Measurements from ENCODE around the gene TIMP2.
A peak's percentile ranks its signal among the peaks of the same experiment; 100 is the strongest.
"Not testable (repeated sequence)": the region's sequence is repeated elsewhere in the genome, so short reads cannot be mapped to it uniquely, and the experiment has no call there.

TIMP2 gene

DNA sequence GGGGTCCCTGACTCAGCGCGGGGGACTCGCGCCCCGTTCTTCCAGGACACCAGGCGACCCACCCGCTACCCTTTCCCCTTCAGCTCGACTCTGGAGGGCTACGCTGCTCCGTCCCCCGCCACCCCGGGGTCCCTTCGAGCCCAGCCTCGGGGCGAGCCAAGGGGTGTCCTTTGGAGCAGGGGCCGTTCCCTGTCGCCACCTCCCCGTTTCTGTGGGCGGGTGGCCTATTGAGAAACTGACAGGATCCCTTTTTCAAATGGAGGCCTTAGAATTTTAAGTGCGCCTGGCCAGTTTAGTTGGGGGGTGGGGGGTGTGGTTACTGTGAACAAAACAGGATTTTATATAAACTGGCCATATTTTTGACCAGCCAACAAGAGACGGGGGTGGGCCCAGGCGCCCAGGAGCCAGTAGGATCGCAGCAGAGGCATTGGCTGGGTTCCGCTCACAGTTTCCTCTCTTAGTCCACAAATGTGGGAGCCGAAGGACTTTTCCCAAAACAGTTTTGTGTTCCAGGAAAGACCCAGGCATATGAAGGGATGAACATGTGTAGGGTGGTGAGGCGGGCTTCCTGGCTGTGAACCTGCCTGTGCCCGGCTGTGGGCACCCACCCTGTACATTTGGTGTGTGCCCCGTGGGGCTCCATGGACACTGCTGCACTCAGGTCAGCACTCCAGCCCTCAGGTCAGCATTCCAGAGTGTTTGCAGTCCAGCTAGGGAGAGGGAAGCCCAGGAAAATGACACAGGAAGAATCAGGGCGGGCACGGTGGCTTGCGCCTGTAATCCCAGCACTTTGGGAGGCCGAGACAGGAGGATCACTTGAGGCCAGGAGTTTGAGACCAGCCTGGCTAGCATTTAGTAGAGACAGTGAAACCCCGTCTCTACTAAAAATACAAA, 722 bp upstream of the TIMP2 start:
- Mint-ChIP-seq H3K27me3 (peaks cover 6% of the 10 kb centered on the region), H3K4me1 (ENCODE audit: low read depth) (peaks cover 12% of the 10 kb centered on the region), H3K36me3 (no peaks in the 10 kb centered on the region), H3K4me3 (no peak overlapping the region), H3K9me3 (ENCODE audit: low read depth) (no peaks in the 10 kb centered on the region), H3K27ac (no peak overlapping the region)

DNA sequence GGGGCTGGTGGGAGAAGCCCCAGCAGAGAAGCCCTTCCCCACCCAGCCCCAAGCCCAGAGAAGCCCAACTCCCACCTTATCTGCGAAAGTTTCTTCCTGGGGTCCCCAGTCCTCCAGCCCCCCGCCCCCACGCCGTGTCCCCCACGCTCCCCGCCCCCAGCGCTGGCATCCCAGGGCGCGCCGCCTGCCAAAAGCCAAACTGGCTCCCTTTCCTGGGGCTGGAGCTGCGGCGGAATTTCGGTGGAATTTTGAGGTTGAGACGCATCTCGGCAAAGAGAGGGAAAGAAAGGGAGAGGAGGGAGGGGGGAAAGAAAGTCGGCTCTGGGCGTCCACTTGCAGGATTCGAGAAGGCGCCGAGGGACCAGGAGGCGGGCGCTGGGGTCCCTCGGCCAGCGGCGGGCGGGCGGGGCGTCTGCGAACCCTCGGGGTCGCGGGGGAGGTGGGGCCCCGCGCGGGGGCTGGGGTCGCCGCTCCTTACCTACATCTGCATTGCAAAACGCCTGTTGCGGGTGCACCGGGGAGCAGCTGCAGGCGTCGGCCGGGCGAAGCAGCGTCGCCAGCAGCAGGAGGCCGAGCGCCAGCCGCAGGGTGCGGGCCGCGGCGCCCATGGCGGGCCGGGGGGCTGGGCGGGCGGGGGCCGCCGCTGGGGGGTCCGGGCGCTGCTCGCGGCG, 571 bp downstream of the TIMP2 start:
- peak overlapping the region; percentile 75 for H3K4me3 Mint-ChIP-seq
- no peaks in the 10 kb centered on the region for H3K9me3 Mint-ChIP-seq (ENCODE audit: low read depth)
- peaks cover 6% of the 10 kb centered on the region for H3K27me3 Mint-ChIP-seq
- peaks cover 12% of the 10 kb centered on the region for H3K4me1 Mint-ChIP-seq (ENCODE audit: low read depth)
- no peaks in the 10 kb centered on the region for H3K36me3 Mint-ChIP-seq
- H3K27ac Mint-ChIP-seq: no peak overlapping the region

DNA sequence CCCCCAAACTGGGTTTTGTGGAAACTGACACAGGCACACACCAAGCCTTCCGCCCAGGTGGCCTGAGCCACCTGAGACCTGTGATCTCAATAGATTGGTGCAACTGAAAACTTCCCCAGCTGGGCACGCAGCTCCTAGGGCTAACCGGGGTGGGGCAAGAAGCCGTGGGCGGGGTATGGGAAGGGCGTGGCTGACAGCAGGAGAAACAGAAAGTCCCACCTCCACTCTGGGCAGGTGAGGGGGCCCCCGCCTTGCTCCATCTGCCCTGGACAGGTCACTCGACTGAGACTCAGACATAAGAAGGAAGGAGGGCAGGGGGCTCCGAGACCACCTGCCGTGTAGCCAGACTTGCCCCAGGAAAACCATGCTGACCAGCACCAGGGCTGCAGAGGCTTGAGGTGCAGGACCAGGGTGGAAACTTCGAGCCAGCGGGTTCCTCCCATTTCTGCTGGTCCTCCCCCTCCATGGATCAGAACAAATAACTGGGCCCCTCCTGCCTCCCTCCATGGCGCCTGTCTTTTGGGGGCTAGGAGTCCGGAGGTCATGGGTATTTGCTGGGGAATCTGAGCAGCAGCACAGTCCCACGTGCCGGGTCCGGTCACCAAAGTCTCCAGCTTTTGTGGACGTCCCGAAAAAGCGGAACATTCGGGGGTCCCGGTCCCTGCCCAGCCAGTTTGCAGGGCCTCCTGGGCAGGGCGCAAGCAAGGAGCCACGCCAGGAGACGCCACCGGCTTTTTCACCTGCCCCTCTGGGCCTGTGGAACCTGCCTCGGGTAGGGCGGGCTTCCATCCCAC, 1.3 kb downstream of the TIMP2 start:
- H3K27me3 Mint-ChIP-seq: peaks cover 6% of the 10 kb centered on the region
- H3K27ac Mint-ChIP-seq: peak overlapping the region; percentile 41
- H3K4me3 Mint-ChIP-seq: peak overlapping the region; percentile 75
- no peaks in the 10 kb centered on the region for H3K9me3 Mint-ChIP-seq (ENCODE audit: low read depth)
- H3K4me1 Mint-ChIP-seq (ENCODE audit: low read depth): peaks cover 12% of the 10 kb centered on the region
- no peaks in the 10 kb centered on the region for H3K36me3 Mint-ChIP-seq

DNA sequence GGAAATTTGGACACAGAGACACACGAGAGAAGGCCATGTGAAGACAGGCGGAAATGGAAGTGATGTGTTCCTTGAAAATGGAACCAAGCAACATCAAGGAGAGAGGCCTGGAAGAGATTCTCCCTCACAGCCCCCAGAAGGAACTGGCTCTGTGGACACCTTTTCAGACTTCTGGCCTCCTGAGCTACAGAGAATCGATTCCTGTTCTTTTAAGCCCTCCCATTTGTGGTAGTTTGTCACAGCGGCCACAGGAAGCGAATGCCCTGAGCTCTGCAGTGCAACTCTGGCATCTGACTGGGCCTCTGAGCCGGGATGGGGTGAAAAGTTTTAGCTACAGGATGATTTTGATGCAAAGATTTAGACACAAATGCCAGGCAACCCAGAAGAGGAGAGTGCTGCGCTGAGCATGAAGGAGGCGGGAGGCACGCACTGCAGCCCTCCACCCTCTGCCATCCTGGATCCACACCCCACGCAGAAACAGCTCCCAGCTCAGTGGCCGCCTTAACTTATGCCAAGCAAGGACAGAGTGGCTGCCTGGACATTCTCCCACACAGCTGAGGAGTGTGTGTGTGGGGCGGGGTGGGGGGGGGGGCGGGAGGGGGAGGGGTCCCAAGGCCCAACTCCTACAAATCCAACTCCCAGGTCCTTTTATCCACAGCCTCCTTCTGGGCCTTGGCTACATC, 2.2 kb downstream of the TIMP2 start:
- peaks cover 12% of the 10 kb centered on the region for H3K4me1 Mint-ChIP-seq (ENCODE audit: low read depth)
- no peaks in the 10 kb centered on the region for H3K9me3 Mint-ChIP-seq (ENCODE audit: low read depth)
- peaks cover 4% of the 10 kb centered on the region for H3K27me3 Mint-ChIP-seq
- H3K27ac Mint-ChIP-seq: no peak overlapping the region
- H3K4me3 Mint-ChIP-seq: peak overlapping the region; percentile 75
- H3K36me3 Mint-ChIP-seq: no peaks in the 10 kb centered on the region

DNA sequence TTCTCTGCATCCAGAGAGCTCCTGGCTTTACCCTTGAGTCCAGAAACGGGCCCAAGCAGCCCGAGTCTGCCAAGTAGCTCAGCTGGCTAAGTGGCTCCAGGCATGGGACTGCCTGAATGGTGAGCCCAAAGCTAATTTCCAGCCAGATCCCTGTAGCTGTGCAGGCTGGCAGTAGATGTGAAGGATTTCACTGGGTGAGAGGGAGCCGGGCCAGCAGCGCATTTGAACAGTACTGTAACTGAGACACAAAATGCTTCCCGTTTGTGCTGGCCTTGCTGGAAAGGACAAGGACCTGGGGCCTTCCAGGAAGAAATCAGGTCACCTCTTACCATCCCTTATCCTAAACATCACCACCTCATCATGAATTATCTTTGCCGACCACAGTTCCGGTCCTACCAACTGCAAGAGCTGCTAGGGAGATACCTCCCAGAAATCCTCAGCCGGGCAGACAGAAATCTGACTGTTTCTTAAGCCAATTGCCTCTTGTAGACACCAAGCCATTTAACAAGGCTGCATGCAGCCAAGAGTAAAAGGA, 3.7 kb downstream of the TIMP2 start:
- Mint-ChIP-seq H3K4me1 (ENCODE audit: low read depth) (peaks cover 15% of the 10 kb centered on the region), H3K36me3 (no peaks in the 10 kb centered on the region), H3K4me3 (no peak overlapping the region), H3K27ac (no peak overlapping the region), H3K27me3 (no peaks in the 10 kb centered on the region), H3K9me3 (ENCODE audit: low read depth) (no peaks in the 10 kb centered on the region)

- Mint-ChIP-seq H3K27ac (no peak overlapping the region), H3K4me3 (no peak overlapping the region), H3K9me3 (ENCODE audit: low read depth) (no peaks in the 10 kb centered on the region), H3K4me1 (ENCODE audit: low read depth) (peaks cover 24% of the 10 kb centered on the region), H3K36me3 (no peaks in the 10 kb centered on the region), H3K27me3 (no peaks in the 10 kb centered on the region)
Observed at GRCh38 chr17:78920528-78920927, 4.7 kb downstream of the TIMP2 start.

DNA sequence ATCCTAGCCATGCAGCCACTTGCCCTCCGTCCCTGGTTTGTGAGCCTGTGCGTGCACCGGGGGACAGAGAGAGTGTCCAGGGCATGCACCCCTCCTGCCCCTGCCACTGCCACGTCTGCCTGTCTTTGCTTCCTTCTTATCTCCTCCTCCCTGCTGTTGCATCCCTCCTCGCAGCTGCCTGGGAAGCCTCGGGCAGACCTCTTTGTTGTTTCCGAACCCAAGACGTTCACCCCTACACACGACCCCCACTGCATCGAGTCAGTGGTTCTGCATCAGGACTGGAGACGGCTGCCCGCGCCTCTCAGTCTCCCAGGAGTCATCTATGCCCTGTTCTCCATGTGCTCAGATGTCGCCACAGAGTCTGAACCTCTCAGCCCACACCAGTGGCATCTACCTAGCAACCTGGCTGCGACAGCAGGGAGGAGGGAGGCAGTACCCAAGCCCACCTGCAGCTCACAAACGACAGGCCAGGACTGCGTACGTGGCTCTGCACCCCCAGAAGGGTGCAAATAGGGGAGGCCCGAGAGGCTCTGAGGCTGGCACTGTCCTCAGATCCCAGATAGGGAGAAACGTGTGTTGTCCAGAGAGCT, 5.2 kb downstream of the TIMP2 start:
- Mint-ChIP-seq H3K27ac (peak overlapping the region; percentile 46), H3K4me1 (ENCODE audit: low read depth) (peaks cover 24% of the 10 kb centered on the region), H3K9me3 (ENCODE audit: low read depth) (no peaks in the 10 kb centered on the region), H3K4me3 (no peak overlapping the region), H3K36me3 (no peaks in the 10 kb centered on the region), H3K27me3 (no peaks in the 10 kb centered on the region)

GRCh38 chr17:78918979-78919378, 6.2 kb downstream of the TIMP2 start:
- no peak overlapping the region for H3K27ac Mint-ChIP-seq
- peaks cover 23% of the 10 kb centered on the region for H3K4me1 Mint-ChIP-seq (ENCODE audit: low read depth)
- no peaks in the 10 kb centered on the region for H3K27me3 Mint-ChIP-seq
- no peaks in the 10 kb centered on the region for H3K9me3 Mint-ChIP-seq (ENCODE audit: low read depth)
- no peak overlapping the region for H3K4me3 Mint-ChIP-seq
- H3K36me3 Mint-ChIP-seq: no peaks in the 10 kb centered on the region

DNA sequence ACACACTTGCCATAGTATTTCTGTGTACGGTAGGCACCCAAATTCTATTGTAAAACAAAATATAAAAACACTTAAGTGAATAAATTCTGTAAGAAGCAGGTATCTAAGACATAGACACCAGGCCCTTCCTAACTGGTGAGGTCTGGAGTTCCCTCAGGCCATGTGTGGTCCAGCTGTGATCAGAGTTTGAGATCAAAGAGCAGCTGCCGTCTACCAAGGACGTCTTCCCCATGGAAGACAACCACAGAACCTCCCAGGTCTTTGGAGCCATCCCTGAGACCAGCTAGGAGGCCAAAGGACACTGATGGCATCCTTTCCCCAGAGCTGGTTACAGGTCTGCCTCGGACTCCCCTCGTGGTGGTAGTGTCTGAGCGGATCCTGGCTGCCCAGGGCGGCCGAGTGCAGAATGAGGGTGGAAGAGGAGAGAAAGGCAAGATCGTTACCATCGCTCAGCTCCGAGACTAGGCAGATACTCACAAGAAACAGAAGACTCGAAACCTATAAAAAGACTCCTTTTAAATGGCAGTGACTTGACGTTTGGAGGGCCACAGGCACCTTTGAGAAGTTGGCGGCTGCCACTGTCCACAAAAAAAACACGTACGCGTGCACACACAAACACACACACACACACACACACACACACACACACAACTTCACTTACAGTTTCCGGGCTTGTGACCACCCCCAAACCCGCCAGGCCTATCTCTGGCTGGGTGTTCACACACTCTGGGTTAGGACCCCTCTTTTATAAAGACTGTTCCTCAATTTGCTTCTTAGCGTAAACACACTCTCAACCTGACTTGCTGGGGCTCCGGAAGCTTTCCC, 7.5 kb downstream of the TIMP2 start:
- no peaks in the 10 kb centered on the region for H3K27me3 Mint-ChIP-seq
- peaks cover 12% of the 10 kb centered on the region for H3K4me1 Mint-ChIP-seq (ENCODE audit: low read depth)
- H3K9me3 Mint-ChIP-seq (ENCODE audit: low read depth): no peaks in the 10 kb centered on the region
- H3K27ac Mint-ChIP-seq: no peak overlapping the region
- H3K4me3 Mint-ChIP-seq: no peak overlapping the region
- H3K36me3 Mint-ChIP-seq: no peaks in the 10 kb centered on the region

- Mint-ChIP-seq H3K9me3 (ENCODE audit: low read depth) (no peaks in the 10 kb centered on the region), H3K4me1 (ENCODE audit: low read depth) (peaks cover 11% of the 10 kb centered on the region), H3K36me3 (no peaks in the 10 kb centered on the region), H3K27ac (peak overlapping the region; percentile 76), H3K4me3 (peak overlapping the region; percentile 70), H3K27me3 (no peaks in the 10 kb centered on the region)
Observed at GRCh38 chr17:78915872-78916632, 9.1 kb downstream of the TIMP2 start.

DNA sequence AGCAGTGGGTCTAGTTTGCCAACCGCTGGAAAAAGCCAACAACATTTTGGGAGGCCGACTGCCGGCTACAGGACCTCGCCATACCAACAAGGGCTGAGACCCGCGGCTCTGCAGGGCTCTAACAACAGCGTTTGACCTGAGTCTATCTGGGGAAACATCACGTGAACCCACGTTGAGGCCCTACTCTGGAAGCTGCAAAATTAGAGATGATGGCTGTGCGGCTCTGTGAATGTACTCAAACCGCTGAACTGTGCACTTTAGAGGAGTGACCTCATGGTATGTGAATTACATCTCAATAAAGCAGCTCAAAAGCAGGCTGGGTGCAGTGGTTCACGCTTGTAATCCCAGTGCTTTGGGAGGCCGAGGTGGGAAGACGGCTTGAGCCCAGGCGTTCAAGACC, 12.1 kb downstream of the TIMP2 start:
- H3K27ac Mint-ChIP-seq: no peak overlapping the region
- H3K4me3 Mint-ChIP-seq: no peak overlapping the region
- H3K27me3 Mint-ChIP-seq: no peaks in the 10 kb centered on the region
- H3K4me1 Mint-ChIP-seq (ENCODE audit: low read depth): peaks cover 11% of the 10 kb centered on the region
- H3K36me3 Mint-ChIP-seq: no peaks in the 10 kb centered on the region
- no peaks in the 10 kb centered on the region for H3K9me3 Mint-ChIP-seq (ENCODE audit: low read depth)

DNA sequence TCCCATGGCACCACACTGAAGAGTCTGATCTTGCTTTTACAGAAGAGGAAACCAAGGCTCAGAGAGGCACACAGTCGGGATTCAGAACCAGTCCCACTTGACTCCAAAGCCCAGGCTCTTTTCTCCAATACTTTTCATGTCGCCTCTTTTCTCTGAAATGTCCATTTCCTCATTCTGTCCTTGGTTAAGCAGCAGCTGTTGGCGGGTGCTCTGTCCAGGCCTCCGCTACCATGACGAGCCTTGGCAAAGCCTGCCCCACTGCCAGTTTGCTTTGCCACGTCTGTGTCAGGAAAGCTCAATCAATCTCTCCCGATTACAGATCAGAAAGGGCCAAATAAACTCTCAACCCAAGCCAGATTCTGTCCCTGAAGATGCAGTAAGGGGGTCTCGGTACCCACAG, 13.1 kb downstream of the TIMP2 start:
- peaks cover 11% of the 10 kb centered on the region for H3K4me1 Mint-ChIP-seq (ENCODE audit: low read depth)
- no peaks in the 10 kb centered on the region for H3K27me3 Mint-ChIP-seq
- no peaks in the 10 kb centered on the region for H3K36me3 Mint-ChIP-seq
- H3K4me3 Mint-ChIP-seq: no peak overlapping the region
- no peak overlapping the region for H3K27ac Mint-ChIP-seq
- H3K9me3 Mint-ChIP-seq (ENCODE audit: low read depth): no peaks in the 10 kb centered on the region

GRCh38 chr17:78911543-78911942, 13.6 kb downstream of the TIMP2 start:
- not testable (repeated sequence) for H3K27me3 Mint-ChIP-seq; H3K36me3 Mint-ChIP-seq; H3K4me1 Mint-ChIP-seq (ENCODE audit: low read depth); H3K9me3 Mint-ChIP-seq (ENCODE audit: low read depth); H3K4me3 Mint-ChIP-seq; H3K27ac Mint-ChIP-seq
